Measurements from ENCODE around the gene MSMO1. TPM values are rescaled to one million over a fixed set of nuclear protein-coding genes. Genes with fewer than 3 reads are reported as not detected.

Gene MSMO1
- total RNA-seq, 4 donors from 2014 or later, result 10.8 to 17.4 (median 12.4) TPM

DNA sequence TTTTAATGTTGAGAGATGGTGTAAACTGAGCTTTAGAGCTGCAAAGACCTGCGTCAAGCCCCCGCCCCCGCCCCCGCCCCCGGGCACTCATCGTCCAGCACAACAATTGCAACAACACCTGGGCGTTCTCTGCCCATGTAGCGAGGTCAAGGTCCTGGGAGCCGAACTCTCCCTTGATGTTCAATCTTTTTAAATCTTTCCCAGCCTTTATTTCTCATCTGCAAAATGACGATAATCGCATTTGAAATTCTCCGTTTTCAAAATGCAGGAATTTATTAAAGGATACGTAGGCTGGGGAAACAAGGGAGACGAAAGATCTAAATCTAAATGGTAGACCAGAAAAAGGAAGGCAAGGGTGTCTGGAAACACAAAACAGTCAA, 648 bp upstream of the MSMO1 start:
- TF ChIP-seq POLR2AphosphoS5 (IDR thresholded peaks at IDR 0.05), result no peak
- TF ChIP-seq EP300 (IDR thresholded peaks at IDR 0.05), result no peak
- no peak for TF ChIP-seq POLR2A (IDR thresholded peaks at IDR 0.05; ENCODE audit: low read depth)
- TF ChIP-seq, protein P1, sequence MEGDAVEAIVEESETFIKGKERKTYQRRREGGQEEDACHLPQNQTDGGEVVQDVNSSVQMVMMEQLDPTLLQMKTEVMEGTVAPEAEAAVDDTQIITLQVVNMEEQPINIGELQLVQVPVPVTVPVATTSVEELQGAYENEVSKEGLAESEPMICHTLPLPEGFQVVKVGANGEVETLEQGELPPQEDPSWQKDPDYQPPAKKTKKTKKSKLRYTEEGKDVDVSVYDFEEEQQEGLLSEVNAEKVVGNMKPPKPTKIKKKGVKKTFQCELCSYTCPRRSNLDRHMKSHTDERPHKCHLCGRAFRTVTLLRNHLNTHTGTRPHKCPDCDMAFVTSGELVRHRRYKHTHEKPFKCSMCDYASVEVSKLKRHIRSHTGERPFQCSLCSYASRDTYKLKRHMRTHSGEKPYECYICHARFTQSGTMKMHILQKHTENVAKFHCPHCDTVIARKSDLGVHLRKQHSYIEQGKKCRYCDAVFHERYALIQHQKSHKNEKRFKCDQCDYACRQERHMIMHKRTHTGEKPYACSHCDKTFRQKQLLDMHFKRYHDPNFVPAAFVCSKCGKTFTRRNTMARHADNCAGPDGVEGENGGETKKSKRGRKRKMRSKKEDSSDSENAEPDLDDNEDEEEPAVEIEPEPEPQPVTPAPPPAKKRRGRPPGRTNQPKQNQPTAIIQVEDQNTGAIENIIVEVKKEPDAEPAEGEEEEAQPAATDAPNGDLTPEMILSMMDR (IDR thresholded peaks at IDR 0.05), result no peak
- intact Hi-C loops (cut with DNase I), result loop anchor here (1.0 to 5.0 kb wide), 2 partner anchors 119 to 215 kb away; partner anchors contain the start of gene TMEM192
- Histone ChIP-seq H3K27me3 (no peaks in the 10 kb centered on the region), H3K36me3 (no peaks in the 10 kb centered on the region), H3K27ac (replicated peaks in 1 of 4) (peak overlapping the region; percentile 67 to 86 (median 78)), H3K4me3 (peak overlapping the region; percentile 62 to 96 (median 83)), H3K4me1 (peaks cover 9 to 29% (median 19%) of the 10 kb centered on the region in 4 donors), H3K9me3 (no peaks in the 10 kb centered on the region)
- 0% methylated on average over 14 of the region's 14 CpGs for WGBS
- DNase-seq (ENCODE audit: extremely low spot score), result no peak

DNA sequence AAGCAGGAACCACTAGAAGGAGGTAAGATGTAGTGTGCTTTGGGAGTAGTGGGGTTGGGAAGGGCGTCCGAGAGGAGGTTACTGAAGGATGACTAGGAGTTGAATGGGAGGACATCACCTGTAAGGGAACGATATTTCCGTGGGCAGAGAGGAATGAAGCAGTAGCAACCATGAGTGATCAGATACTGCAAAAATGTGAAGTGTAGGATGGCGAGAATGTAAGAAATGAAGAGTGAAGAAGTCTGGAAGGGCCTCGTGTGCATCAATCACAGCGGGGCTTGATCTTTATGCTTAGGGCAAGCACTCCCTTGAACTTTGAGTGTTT, 594 bp downstream of the MSMO1 start:
- Histone ChIP-seq H3K27me3 (no peaks in the 10 kb centered on the region), H3K36me3 (no peaks in the 10 kb centered on the region), H3K4me1 (peaks cover 9 to 29% (median 19%) of the 10 kb centered on the region in 4 donors), H3K4me3 (peak overlapping the region; percentile 62 to 96 (median 83)), H3K9me3 (no peaks in the 10 kb centered on the region), H3K27ac (replicated peaks in 1 of 4) (peak overlapping the region; percentile 67 to 86 (median 79))
- 2% methylated on average over 7 of the region's 7 CpGs for WGBS
- TF ChIP-seq EP300 (IDR thresholded peaks at IDR 0.05) (no peak), POLR2AphosphoS5 (IDR thresholded peaks at IDR 0.05) (no peak), POLR2A (IDR thresholded peaks at IDR 0.05; ENCODE audit: low read depth) (no peak)
- TF ChIP-seq, protein P1 (IDR thresholded peaks at IDR 0.05), result no peak
- no peak for DNase-seq (ENCODE audit: extremely low spot score)
- intact Hi-C loops (cut with DNase I), result loop anchor here (5.0 kb wide), 1 partner anchor 216 kb away; the partner anchor contains the start of gene TMEM192

DNA sequence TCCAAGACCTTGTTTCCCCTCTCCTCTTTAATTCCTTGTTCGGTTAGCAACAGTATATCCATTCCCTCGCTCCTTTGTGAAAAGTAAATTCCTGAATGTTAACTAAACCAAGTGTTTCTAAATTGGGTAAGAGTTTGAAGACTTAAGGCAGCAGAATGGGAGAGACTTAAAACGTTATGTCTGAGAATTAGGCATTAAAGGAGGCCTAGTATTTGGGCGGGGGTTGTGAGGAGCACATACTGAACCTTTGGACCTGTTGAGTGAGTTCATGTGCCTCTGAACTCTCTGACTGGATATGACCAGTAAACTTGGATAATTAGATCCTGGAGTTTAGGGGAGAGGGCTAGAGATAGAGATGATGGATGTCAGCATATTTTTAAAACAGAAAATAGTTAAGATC, 1.2 kb downstream of the MSMO1 start:
- Histone ChIP-seq H3K27me3 (no peaks in the 10 kb centered on the region), H3K36me3 (no peaks in the 10 kb centered on the region), H3K27ac (replicated peaks in 1 of 4) (no peak overlapping the region), H3K4me3 (peak overlapping the region; percentile 62 to 96 (median 83)), H3K9me3 (no peaks in the 10 kb centered on the region), H3K4me1 (peaks cover 9 to 29% (median 19%) of the 10 kb centered on the region in 4 donors)
- TF ChIP-seq, protein P1 (IDR thresholded peaks at IDR 0.05), result no peak
- no peak for TF ChIP-seq POLR2A (IDR thresholded peaks at IDR 0.05; ENCODE audit: low read depth)
- 41% methylated on average over 4 of the region's 4 CpGs for WGBS
- intact Hi-C loops (cut with DNase I), result loop anchor here (5.0 kb wide), 1 partner anchor 216 kb away; the partner anchor contains the start of gene TMEM192
- no peak for DNase-seq (ENCODE audit: extremely low spot score)

DNA sequence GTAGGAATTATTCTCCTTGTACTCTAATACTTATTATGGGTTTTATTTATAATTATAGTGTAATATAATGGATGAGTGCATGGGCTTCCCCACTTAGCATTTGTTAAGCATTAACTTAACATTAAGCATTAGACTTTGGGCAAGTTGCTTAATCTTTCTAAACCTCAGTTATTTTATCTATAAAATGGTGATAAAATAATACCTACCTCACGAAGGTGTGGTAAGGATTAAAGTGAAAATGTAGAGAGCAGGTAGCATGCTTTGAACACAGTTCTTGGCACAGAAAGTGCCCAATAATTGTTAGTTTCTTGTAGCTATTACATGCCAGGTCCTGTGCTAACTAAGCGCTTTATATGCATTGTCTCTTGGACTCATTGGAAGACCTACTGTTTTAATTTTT, 2.6 kb downstream of the MSMO1 start:
- no peak overlapping the region for H3K4me3 ChIP-seq
- 98% methylated on average over 2 of the region's 2 CpGs for WGBS
- no peaks in the 10 kb centered on the region for H3K9me3 ChIP-seq
- H3K27me3 ChIP-seq, result no peaks in the 10 kb centered on the region
- TF ChIP-seq POLR2A (IDR thresholded peaks at IDR 0.05; ENCODE audit: low read depth) (no peak), POLR2AphosphoS5 (IDR thresholded peaks at IDR 0.05) (no peak), EP300 (IDR thresholded peaks at IDR 0.05) (no peak)
- H3K4me1 ChIP-seq, result peaks cover 9 to 29% (median 19%) of the 10 kb centered on the region in 4 donors
- peaks cover 0 to 4% (median 0%) of the 10 kb centered on the region in 4 donors for H3K36me3 ChIP-seq
- intact Hi-C loops (cut with DNase I), result no loop called here
- no peak overlapping the region for H3K27ac ChIP-seq (replicated peaks in 1 of 4)
- DNase-seq (ENCODE audit: extremely low spot score), result no peak

DNA sequence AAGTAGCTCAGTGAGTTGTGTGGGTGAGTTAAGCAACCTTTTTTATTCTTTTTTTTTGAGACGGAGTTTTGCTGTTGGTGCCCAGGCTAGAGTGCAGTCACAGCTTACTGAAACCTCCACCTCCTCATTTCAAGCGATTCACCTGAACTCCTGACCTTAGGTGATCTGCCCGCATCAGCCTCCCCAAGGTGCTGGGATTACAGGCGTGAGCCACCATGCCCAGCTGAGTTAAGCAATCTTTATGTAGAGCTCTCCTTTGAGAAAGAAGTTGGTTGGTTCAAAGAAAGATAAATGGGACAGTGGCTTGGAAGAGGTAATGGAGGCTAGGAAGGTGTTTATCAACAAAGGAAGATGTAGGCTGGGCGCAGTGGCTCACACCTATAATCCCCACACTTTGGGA, 3.2 kb downstream of the MSMO1 start:
- TF ChIP-seq EP300 (IDR thresholded peaks at IDR 0.05), result no peak
- no peak for TF ChIP-seq POLR2A (IDR thresholded peaks at IDR 0.05; ENCODE audit: low read depth)
- TF ChIP-seq, protein P1 (IDR thresholded peaks at IDR 0.05), result no peak
- TF ChIP-seq POLR2AphosphoS5 (IDR thresholded peaks at IDR 0.05), result no peak
- intact Hi-C loops (cut with DNase I), result no loop called here
- H3K27ac ChIP-seq (replicated peaks in 1 of 4), result no peak overlapping the region
- peaks cover 9 to 29% (median 19%) of the 10 kb centered on the region in 4 donors for H3K4me1 ChIP-seq
- H3K9me3 ChIP-seq, result no peaks in the 10 kb centered on the region
- H3K36me3 ChIP-seq, result peaks cover 0 to 4% (median 0%) of the 10 kb centered on the region in 4 donors
- no peaks in the 10 kb centered on the region for H3K27me3 ChIP-seq
- H3K4me3 ChIP-seq, result no peak overlapping the region
- DNase-seq (ENCODE audit: extremely low spot score), result no peak
- 98% methylated on average over 5 of the region's 5 CpGs for WGBS

Measured in esophagus muscularis mucosa (tissue), 4 donors.